SJCRH30 (cell line): Measurements from ENCODE around the gene TIAM2. TPM values are rescaled to one million over a fixed set of nuclear protein-coding genes. Genes with fewer than 3 reads are reported as not detected.
A peak's percentile ranks its signal among the peaks of the same experiment; 100 is the strongest.

Experiments
- DNase-seq, 2 experiments: peaks; one replicate each; pipeline ENCODE4 v3.0.0-alpha.2; 2015 to 2020
- H3K27ac ChIP-seq: fragments of 250-450 bp; sonication (Bioruptor Pico); 2 replicates; pipeline ENCODE4 v1.5.1; 2020; ENCODE audit warnings: mild to moderate bottlenecking, moderate library complexity
- H3K27me3 ChIP-seq: fragments of 250-450 bp; sonication (Bioruptor Pico); 2 replicates; pipeline ENCODE4 v1.5.1; 2020; ENCODE audit warnings: mild to moderate bottlenecking, moderate library complexity
- H3K36me3 ChIP-seq: fragments of 250-450 bp; sonication (Bioruptor Pico); 2 replicates; pipeline ENCODE4 v1.5.1; 2020; ENCODE audit warnings: mild to moderate bottlenecking, moderate library complexity
- H3K4me1 ChIP-seq: fragments of 250-450 bp; sonication (Bioruptor Pico); 2 replicates; pipeline ENCODE4 v1.5.1; 2020; ENCODE audit warnings: mild to moderate bottlenecking, moderate library complexity
- H3K4me3 ChIP-seq: fragments of 250-450 bp; sonication (Bioruptor Pico); 2 replicates; pipeline ENCODE4 v1.5.1; 2020; ENCODE audit warnings: mild to moderate bottlenecking, moderate library complexity
- H3K9me3 ChIP-seq: fragments of 250-450 bp; sonication (Bioruptor Pico); replicated peaks from 2 replicates; pipeline ENCODE4 v1.5.1; 2020; ENCODE audit warnings: mild to moderate bottlenecking, moderate library complexity
- total RNA-seq: library from RNA; depleted of rRNA; stranded (reverse); fragments of >200 nt; shearing (Covaris generic); gene quantifications from 2 replicates; pipeline ENCODE4 v1.2.3, GENCODE V29; 2014

Gene TIAM2
- total RNA-seq, 1 experiment from 2014 or later, result 23.8 TPM

DNA sequence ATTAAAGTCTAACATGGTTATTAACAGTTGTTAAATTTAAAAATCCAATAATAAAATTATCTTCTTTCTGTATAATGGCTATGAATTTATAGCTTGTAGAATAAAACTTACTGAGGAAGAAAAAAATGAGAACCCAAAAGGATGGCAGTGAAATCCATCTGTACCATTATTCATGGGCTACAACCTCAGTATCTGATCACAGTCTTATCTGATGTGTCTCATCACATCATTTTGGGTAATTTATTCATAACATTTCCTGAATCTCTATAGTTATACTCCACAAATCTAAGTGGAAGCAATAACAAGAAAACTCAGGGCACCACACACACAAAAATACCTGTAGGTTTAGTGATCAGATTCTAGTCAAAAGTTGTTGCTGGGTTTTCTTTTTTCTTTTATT, 276.0 kb downstream of the TIAM2 start:
- Histone ChIP-seq H3K9me3 (no peaks in the 10 kb centered on the region), H3K4me1 (peaks cover 31% of the 10 kb centered on the region), H3K27me3 (no peaks in the 10 kb centered on the region), H3K36me3 (no peaks in the 10 kb centered on the region; the same call in 1 of the 2 replicates), H3K27ac (no peak overlapping the region), H3K4me3 (no peak overlapping the region)
- DNase-seq, result no peak

DNA sequence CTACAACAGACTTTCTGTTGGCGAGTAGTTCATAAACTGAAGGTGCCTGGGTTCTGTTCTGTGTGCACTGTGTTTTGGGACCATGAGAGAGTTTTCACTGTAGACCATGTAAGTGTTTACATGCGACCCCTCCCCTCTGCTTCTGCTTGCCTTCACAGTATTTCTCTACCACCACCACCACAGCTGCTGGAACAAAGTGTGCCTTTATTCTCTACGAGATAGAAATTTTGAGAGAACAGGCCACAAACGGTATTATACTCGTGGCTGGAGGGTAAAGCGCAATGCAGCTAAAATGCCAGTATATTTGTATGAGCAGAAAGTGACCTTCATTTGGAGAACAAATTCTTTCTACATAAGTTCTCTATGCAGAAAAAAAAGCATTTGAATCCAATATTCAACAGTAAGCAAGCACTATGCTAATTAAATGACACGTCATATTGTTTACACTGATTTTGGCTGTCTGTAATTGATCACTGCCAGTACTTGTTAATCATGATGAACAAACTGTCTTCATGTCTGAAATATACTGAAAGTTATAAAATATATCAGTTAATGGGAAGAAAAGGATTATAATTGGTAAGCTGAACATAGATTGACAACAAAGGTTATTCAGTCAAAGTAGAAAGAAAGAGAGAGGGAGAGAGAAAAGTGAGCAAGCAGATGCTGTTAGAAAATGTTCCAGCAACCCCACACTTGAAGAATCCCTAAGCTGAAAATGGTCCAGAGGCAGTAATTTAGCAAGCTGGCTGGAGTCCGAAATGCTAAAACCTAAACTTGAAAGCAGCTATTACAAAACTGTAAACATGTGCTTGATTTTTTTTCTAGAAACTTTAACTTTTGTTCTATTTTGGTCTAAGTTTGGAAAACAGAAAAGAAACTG, 277.5 kb downstream of the TIAM2 start:
- peak overlapping the region; percentile 32; the same call in 1 of the 2 replicates for H3K27ac ChIP-seq
- DNase-seq, result peak; percentile 11 to 28

DNA sequence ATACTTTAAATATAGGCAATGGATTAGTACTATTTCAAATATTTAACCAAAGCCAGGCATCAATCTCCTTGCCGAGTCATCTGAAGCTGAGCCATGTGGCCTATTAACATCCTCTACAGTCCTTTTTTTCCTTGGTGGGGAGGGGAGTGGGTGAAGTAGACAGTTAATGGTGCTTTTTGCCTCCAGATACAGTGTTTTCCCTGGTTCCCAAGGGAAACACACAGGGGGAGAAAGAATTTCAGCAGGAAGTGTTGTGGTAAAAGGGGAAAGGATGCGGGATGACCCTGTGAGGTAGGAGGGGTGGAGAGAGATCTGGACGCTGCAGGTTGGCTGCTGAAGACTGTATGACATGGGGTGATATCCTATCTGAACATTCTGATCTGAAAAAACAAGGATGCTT, 278.3 kb downstream of the TIAM2 start:
- H3K27me3 ChIP-seq, result no peaks in the 10 kb centered on the region
- no peaks in the 10 kb centered on the region for H3K9me3 ChIP-seq
- peaks cover 23% of the 10 kb centered on the region for H3K4me1 ChIP-seq
- peak; percentile 56 to 69 for DNase-seq
- H3K4me3 ChIP-seq, result no peak overlapping the region
- H3K36me3 ChIP-seq, result no peaks in the 10 kb centered on the region; the same call in 1 of the 2 replicates
- peak overlapping the region; percentile 32; the same call in 1 of the 2 replicates for H3K27ac ChIP-seq

More for the DNA sequence above, 277.5 kb downstream of the TIAM2 start:
- no peak overlapping the region for H3K4me3 ChIP-seq
- H3K9me3 ChIP-seq, result no peaks in the 10 kb centered on the region
- peaks cover 31% of the 10 kb centered on the region for H3K4me1 ChIP-seq
- H3K36me3 ChIP-seq, result no peaks in the 10 kb centered on the region; the same call in 1 of the 2 replicates
- no peaks in the 10 kb centered on the region for H3K27me3 ChIP-seq

DNA sequence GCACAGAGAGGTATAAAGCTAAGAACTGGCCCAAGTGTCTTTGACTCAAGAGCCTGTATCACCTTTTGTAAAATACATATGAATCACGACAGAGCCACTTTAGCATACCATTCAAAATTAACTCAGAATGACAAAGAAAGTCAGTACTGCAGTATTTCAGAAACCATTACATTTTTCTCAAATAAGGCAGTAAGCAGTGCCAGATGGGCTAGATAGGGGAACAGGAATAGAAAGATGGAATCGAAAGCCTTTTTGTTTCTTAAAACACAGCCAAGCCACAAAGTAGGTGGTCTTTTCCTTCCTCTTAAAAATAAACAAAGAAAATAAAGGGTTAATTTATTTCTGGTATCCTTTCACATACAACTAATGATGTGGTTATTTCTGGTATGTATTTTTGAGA, 279.0 kb downstream of the TIAM2 start:
- Histone ChIP-seq H3K9me3 (no peaks in the 10 kb centered on the region), H3K4me3 (no peak overlapping the region), H3K4me1 (peaks cover 22% of the 10 kb centered on the region), H3K27me3 (no peaks in the 10 kb centered on the region), H3K36me3 (no peaks in the 10 kb centered on the region; the same call in 1 of the 2 replicates), H3K27ac (no peak overlapping the region; the same call in 1 of the 2 replicates)
- DNase-seq, result peak in 1 of 2 experiments; percentile 26

DNA sequence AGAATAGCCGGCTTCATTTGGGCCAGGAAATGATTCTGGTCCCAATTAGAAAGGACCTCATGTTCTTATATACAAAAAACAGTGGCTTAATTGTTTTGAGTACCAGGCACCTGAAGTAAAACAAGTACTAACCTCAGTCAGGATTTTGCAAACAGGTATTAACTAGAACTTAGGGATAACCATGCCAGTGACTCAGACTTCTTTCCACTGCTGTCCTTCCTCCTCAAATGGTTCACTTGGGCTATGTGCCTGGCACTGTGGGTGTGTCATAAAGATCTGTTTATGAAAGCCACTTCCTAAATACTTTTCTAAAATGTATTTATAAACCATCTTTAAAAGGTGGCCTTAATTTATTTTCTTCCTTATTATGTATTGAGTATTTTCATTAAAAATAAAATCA, 279.4 kb downstream of the TIAM2 start:
- H3K27ac ChIP-seq, result no peak overlapping the region
- no peaks in the 10 kb centered on the region for H3K27me3 ChIP-seq
- H3K36me3 ChIP-seq, result no peaks in the 10 kb centered on the region; the same call in 1 of the 2 replicates
- peaks cover 22% of the 10 kb centered on the region for H3K4me1 ChIP-seq
- no peaks in the 10 kb centered on the region for H3K9me3 ChIP-seq
- no peak for DNase-seq
- H3K4me3 ChIP-seq, result no peak overlapping the region

DNA sequence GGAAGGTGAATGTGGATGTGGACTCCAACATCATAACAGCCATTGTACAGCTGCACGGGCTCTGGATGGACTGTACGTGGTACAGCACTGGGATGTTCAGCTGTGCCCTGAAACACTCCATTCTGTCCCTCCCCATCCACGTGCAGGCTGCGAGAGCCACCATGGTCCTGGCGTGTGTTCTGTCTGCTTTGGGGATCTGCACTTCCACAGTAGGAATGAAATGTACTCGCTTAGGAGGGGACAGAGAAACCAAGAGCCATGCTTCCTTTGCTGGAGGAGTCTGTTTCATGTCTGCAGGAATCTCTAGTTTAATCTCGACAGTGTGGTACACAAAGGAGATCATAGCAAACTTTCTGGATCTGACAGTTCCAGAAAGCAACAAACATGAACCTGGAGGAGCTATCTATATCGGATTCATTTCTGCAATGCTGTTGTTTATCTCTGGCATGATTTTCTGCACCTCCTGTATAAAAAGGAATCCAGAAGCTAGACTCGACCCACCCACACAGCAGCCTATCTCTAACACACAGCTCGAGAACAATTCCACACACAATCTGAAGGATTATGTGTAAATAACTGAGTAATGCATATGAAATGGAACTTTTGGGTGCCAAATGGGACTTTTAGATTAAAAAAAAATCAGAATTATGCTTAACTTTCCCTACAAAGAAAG, 280.8 kb downstream of the TIAM2 start:
- Histone ChIP-seq H3K27me3 (no peaks in the 10 kb centered on the region), H3K36me3 (no peaks in the 10 kb centered on the region; the same call in 1 of the 2 replicates), H3K9me3 (no peaks in the 10 kb centered on the region), H3K4me3 (no peak overlapping the region), H3K4me1 (peaks cover 22% of the 10 kb centered on the region), H3K27ac (no peak overlapping the region)
- no peak for DNase-seq

DNA sequence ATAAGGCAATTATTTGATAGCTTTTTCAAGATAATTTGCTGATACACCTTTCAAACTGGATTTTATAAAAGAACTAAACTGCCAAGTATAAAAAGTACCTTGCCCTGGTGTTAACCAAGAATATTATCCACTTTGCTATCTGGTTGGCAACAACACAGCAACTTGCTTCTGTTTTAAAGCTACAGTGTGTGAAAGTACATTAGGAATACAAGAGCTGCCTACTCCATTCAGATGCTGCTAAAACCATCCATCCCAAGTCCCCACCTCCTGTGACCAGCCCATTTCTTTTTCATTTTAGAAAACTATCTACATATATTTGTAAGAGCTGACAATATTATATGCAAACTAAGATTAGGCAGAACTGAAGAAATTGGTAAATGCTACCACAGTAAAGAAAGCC, 281.5 kb downstream of the TIAM2 start:
- no peak overlapping the region for H3K4me3 ChIP-seq
- no peaks in the 10 kb centered on the region for H3K27me3 ChIP-seq
- peaks cover under 1% of the 10 kb centered on the region; the same call in 1 of the 2 replicates for H3K36me3 ChIP-seq
- H3K9me3 ChIP-seq, result no peaks in the 10 kb centered on the region
- no peak for DNase-seq
- no peak overlapping the region for H3K27ac ChIP-seq
- peaks cover 22% of the 10 kb centered on the region for H3K4me1 ChIP-seq

DNA sequence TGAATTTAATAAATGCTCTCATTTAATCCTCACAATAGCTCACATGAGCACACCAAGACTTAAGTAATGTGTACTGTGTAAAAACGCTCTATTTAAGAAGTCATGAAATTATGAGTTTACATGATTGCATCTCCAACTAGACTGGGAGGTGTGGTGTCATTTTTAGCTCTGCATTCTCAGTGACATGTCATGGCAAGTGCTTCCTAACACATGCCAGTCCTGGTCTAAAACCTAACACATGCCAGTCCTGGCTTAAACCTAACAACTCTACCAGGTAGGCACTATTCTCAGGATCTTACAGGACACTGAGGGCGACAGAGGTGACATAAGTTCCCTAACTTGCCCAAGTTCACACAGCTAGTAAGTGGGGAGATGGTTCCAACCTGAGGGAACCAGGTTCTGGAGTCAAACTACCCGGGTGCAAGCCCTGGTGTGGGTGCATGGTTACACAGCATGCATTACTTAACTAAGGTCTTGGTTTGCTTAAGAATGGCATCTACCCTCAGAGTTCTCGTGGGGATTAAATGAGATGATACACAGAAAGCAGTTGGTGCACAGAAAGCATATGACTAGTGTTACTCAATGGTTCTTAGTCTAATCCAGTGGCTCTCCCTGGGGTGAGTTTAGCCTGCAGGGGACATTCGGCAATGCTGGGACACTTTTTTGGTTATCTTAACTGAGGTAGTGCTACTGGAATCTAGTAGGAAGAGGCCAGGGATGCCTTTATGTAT, 283.4 kb downstream of the TIAM2 start:
- Histone ChIP-seq H3K9me3 (no peaks in the 10 kb centered on the region), H3K27ac (no peak overlapping the region), H3K4me3 (no peak overlapping the region), H3K27me3 (no peaks in the 10 kb centered on the region), H3K4me1 (peaks cover 10% of the 10 kb centered on the region), H3K36me3 (peaks cover 7% of the 10 kb centered on the region; the same call in 1 of the 2 replicates)
- no peak for DNase-seq

DNA sequence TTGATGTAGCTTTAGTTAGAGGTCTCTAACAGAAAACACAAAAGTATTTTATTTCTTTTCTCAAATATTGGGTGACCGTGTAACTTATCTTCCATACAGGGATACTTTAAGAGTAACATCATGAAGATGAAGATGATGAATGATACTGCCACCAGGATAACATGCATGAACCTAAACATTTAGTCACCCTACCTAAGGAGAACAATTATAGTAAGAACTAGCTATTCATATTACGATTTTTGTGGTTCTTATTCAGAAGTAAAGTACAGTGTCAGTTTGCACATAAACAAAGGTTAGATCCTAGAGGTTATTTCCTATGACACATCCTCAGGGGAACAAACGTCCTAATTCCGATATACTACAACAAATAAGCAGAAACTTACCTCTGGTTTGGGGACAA, 289.7 kb downstream of the TIAM2 start:
- no peak overlapping the region for H3K27ac ChIP-seq
- H3K27me3 ChIP-seq, result no peaks in the 10 kb centered on the region
- no peaks in the 10 kb centered on the region for H3K9me3 ChIP-seq
- no peak overlapping the region for H3K4me3 ChIP-seq
- no peak for DNase-seq
- peaks cover 14% of the 10 kb centered on the region for H3K36me3 ChIP-seq
- no peaks in the 10 kb centered on the region for H3K4me1 ChIP-seq

DNA sequence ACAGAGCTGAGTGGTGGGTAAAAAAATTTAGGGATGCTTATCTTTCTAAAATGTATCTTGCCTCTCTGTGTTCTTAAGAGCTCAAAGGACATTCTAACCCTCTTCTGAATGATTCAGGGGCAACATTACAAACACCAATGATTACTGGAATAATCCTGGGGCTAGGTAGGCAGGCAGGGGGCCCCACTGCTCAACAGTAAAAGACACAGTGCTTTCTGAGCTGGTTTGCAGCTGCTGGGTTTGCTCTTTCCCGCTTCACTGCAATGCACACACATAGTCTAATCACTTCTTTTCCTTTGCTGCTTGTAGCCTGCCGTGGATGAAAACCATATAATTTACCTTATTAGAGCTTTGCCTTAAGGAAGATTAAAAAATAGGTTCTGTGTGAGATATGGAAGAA, 292.6 kb downstream of the TIAM2 start:
- DNase-seq, result peak in 1 of 2 experiments; percentile 37
- H3K36me3 ChIP-seq, result peaks cover 7% of the 10 kb centered on the region
- no peaks in the 10 kb centered on the region for H3K9me3 ChIP-seq
- no peaks in the 10 kb centered on the region for H3K4me1 ChIP-seq
- no peak overlapping the region for H3K4me3 ChIP-seq
- H3K27me3 ChIP-seq, result no peaks in the 10 kb centered on the region
- H3K27ac ChIP-seq, result no peak overlapping the region

DNA sequence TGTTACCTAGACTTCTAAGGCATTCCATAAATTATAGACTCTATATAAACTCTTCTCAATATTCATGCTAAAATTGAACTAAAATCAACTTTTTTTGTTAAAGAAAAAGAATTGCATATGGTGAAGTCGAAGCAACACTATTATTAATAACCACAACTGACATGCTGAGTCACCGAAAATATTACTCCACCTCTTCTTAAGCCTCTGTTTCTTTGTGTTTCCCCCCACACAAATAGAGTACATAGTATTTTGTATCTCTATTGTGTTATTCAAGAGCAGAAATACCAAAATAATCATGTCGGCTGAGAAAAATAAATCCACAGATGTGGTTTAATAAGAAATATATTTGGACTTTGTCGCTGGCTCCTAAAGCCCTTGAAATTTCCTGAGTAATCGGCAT, 295.4 kb downstream of the TIAM2 start:
- DNase-seq, result no peak
- peaks cover 6% of the 10 kb centered on the region for H3K36me3 ChIP-seq
- no peak overlapping the region for H3K27ac ChIP-seq
- no peak overlapping the region for H3K4me3 ChIP-seq
- no peaks in the 10 kb centered on the region for H3K27me3 ChIP-seq
- no peaks in the 10 kb centered on the region for H3K4me1 ChIP-seq
- no peaks in the 10 kb centered on the region for H3K9me3 ChIP-seq

DNA sequence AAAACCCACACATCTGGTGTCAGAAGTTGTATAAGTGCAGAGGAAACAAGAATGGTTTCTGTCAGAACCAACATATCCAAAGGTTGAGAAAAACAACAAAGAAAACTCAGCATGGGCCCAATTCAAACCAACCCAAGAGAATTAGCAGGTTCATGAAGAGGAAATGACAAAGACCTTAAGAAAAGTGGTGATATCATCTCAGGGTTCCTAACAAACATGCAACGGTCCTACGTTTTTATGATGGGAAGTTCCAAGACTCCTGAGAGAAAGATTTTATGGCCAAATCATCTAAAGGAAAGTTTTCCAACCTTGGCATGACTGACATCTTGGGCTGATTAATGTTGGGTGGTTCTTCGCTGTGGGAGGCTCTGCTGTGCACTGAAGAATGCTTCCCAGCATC, 296.2 kb downstream of the TIAM2 start:
- Histone ChIP-seq H3K4me3 (no peak overlapping the region), H3K9me3 (no peaks in the 10 kb centered on the region)
- DNase-seq, result no peak

DNA sequence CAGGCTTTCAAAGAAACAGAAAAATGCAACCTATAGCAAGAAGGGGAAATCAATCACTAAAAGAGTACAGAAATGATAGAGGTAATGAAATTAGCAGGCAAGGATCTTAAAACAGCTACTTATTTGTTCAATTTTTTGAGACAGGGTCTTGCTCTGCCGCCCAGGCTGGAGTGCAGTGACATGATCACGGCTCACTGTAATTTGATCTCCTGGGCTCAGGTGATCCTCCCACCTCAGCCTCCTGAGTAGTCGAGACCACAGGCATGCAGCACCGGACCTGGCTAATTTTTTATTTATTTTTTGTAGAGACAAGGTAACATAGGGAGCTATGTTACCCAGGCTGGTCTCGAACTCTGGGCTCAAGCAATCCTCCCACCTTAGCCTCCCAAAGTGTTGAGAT, 297.6 kb downstream of the TIAM2 start:
- no peaks in the 10 kb centered on the region for H3K27me3 ChIP-seq
- H3K27ac ChIP-seq, result no peak overlapping the region
- no peak overlapping the region for H3K4me3 ChIP-seq
- DNase-seq, result no peak
- H3K36me3 ChIP-seq, result peaks cover 9% of the 10 kb centered on the region
- H3K9me3 ChIP-seq, result no peaks in the 10 kb centered on the region
- no peaks in the 10 kb centered on the region for H3K4me1 ChIP-seq

More for the DNA sequence above, 296.2 kb downstream of the TIAM2 start:
- Histone ChIP-seq H3K27me3 (no peaks in the 10 kb centered on the region), H3K4me1 (no peaks in the 10 kb centered on the region), H3K36me3 (peaks cover 13% of the 10 kb centered on the region), H3K27ac (no peak overlapping the region)

DNA sequence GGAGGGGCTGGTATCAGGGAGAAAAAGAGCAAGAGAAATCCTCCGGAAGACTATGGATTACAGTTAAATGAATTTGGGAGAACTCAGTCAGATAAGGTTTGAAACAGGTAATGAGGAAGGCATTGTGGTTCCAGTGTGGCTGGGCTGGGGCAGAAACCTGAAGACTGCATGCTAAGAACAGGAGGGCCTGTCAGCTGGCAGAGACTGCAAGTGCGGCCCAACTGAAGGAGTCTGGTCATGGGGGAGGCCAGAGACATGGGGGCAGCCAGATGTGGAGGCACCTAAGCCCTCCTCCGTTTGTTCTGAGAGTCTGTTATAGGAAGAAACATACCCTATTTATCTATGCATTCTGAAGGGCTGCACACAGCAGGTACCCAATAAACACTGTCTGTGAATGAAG, 302.6 kb downstream of the TIAM2 start:
- no peaks in the 10 kb centered on the region for H3K4me1 ChIP-seq
- no peak overlapping the region for H3K4me3 ChIP-seq
- no peak for DNase-seq
- H3K9me3 ChIP-seq, result no peaks in the 10 kb centered on the region
- H3K36me3 ChIP-seq, result peaks cover 16% of the 10 kb centered on the region
- no peaks in the 10 kb centered on the region for H3K27me3 ChIP-seq
- no peak overlapping the region for H3K27ac ChIP-seq

DNA sequence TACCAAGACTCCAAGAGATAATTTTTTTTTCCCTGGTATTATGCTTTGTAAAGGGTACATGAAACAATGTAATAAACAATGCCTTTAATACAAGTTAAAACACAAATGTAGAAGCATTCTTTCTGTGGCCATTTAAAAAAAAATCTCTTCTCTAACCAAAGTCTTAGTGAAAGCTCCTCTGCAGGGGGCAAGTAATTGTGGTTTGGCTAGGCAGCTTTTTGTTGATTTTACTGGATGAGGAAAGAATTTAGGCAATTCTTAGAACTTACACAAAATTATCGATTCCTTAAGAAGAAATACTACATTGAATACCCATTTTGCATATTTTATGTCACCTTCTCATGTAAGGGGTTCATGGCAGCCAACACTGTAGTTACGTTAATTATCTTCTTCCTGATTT, 306.8 kb downstream of the TIAM2 start:
- peaks cover 23% of the 10 kb centered on the region for H3K36me3 ChIP-seq
- H3K27me3 ChIP-seq, result no peaks in the 10 kb centered on the region
- no peak overlapping the region for H3K4me3 ChIP-seq
- H3K9me3 ChIP-seq, result no peaks in the 10 kb centered on the region
- DNase-seq, result no peak
- no peak overlapping the region for H3K27ac ChIP-seq
- H3K4me1 ChIP-seq, result no peaks in the 10 kb centered on the region
